ENCODE data around the gene OIT3.

DNA sequence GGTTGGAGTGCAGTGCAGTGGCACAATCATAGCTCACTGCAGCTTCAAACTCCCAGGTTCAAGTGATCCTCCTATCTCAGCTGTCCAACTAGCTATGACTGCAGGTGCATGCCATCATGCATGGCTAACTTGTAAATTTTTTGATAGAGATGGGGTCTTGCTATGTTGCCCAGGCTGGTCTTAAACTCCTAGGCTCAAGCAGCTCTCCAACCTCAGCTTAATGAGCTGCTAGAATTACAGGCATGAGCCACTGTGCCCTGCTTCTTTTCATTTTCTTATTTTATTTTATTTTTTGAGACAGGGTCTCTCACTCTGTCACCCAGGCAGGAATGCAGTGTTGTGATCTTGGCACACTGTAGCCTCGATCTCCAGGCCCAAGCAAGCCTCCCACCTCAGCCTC lies 53.4 kb downstream of the OIT3 start:
- TF ChIP-seq, protein P1, sequence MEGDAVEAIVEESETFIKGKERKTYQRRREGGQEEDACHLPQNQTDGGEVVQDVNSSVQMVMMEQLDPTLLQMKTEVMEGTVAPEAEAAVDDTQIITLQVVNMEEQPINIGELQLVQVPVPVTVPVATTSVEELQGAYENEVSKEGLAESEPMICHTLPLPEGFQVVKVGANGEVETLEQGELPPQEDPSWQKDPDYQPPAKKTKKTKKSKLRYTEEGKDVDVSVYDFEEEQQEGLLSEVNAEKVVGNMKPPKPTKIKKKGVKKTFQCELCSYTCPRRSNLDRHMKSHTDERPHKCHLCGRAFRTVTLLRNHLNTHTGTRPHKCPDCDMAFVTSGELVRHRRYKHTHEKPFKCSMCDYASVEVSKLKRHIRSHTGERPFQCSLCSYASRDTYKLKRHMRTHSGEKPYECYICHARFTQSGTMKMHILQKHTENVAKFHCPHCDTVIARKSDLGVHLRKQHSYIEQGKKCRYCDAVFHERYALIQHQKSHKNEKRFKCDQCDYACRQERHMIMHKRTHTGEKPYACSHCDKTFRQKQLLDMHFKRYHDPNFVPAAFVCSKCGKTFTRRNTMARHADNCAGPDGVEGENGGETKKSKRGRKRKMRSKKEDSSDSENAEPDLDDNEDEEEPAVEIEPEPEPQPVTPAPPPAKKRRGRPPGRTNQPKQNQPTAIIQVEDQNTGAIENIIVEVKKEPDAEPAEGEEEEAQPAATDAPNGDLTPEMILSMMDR (conservative IDR thresholded peaks at IDR 0.05; ENCODE audit: low read depth, low read length), result no peak
- no peak for TF ChIP-seq EZH2 (IDR thresholded peaks at IDR 0.05; ENCODE audit: borderline replicate concordance, low read depth, low read length, poor library complexity, severe bottlenecking)
